H9 (cell line): Measurements from ENCODE around the gene ILF3. TPM values are rescaled to one million over a fixed set of nuclear protein-coding genes. Genes with fewer than 3 reads are reported as not detected.

Experiments
- DNase-seq: peaks from one replicate; pipeline ENCODE4 v3.0.0-alpha.2; 2017
- H2AFZ ChIP-seq: one replicate; pipeline ENCODE4 v1.6.1; 2013; ENCODE audit warnings: mild to moderate bottlenecking, low read length, control low read depth, moderate library complexity
- H2AK5ac ChIP-seq: 2 replicates; pipeline ENCODE4 v1.6.1; 2013; ENCODE audit warnings: low read length, control low read depth, mixed read lengths; ENCODE audit not compliant: insufficient read length
- H2BK120ac ChIP-seq: one replicate; pipeline ENCODE4 v1.6.1; 2013; ENCODE audit warnings: low read depth, mild to moderate bottlenecking, low read length, control low read depth, inconsistent platforms; ENCODE audit not compliant: poor library complexity, severe bottlenecking
- H2BK12ac ChIP-seq: 2 replicates; pipeline ENCODE4 v1.6.1; 2013; ENCODE audit warnings: low read length, control low read depth, mixed read lengths, low read depth; ENCODE audit not compliant: insufficient read length
- H2BK15ac ChIP-seq: 2 replicates; pipeline ENCODE4 v1.6.1; 2013; ENCODE audit warnings: low read depth, low read length, control low read depth
- H2BK20ac ChIP-seq: one replicate; pipeline ENCODE4 v1.6.1; 2013; ENCODE audit warnings: low read depth, mild to moderate bottlenecking, low read length, control low read depth, inconsistent platforms; ENCODE audit not compliant: poor library complexity, severe bottlenecking
- H2BK5ac ChIP-seq: 2 replicates; pipeline ENCODE4 v1.6.1; 2013; ENCODE audit warnings: low read length, control low read depth, mixed read lengths; ENCODE audit not compliant: insufficient read length
- H3K14ac ChIP-seq: 2 replicates; pipeline ENCODE4 v1.6.1; 2013; ENCODE audit warnings: low read length, control low read depth; ENCODE audit not compliant: insufficient read depth
- H3K18ac ChIP-seq: 2 replicates; pipeline ENCODE4 v1.6.1; 2013; ENCODE audit warnings: low read depth, mild to moderate bottlenecking, mixed read lengths, low read length, control low read depth; ENCODE audit not compliant: insufficient read length
- H3K23ac ChIP-seq: 2 replicates; pipeline ENCODE4 v1.6.1; 2013; ENCODE audit warnings: low read length, control low read depth, mixed read lengths, low read depth; ENCODE audit not compliant: insufficient read length
- H3K23me2 ChIP-seq: 2 replicates; pipeline ENCODE4 v1.6.1; 2013; ENCODE audit warnings: low read depth, mild to moderate bottlenecking, mixed read lengths, low read length, control low read depth; ENCODE audit not compliant: insufficient read length, poor library complexity, severe bottlenecking
- H3K27ac ChIP-seq: 2 replicates; pipeline ENCODE4 v1.5.1; 2013; ENCODE audit warnings: low read length, control low read depth, mixed read lengths, low read depth; ENCODE audit not compliant: insufficient read length
- H3K27me3 ChIP-seq: 2 replicates; pipeline ENCODE4 v1.6.1; 2013; ENCODE audit warnings: low read length, control low read depth, inconsistent platforms; ENCODE audit not compliant: insufficient read depth
- H3K4ac ChIP-seq: 2 replicates; pipeline ENCODE4 v1.6.1; 2013; ENCODE audit warnings: low read depth, mild to moderate bottlenecking, control low read depth, inconsistent platforms, low read length, moderate library complexity
- H3K4me1 ChIP-seq: 2 replicates; pipeline ENCODE4 v1.6.1; 2013; ENCODE audit warnings: low read length, control low read depth, inconsistent platforms; ENCODE audit not compliant: insufficient read depth
- H3K4me2 ChIP-seq: 2 replicates; pipeline ENCODE4 v1.6.1; 2013; ENCODE audit warnings: low read length, control low read depth, mixed read lengths; ENCODE audit not compliant: insufficient read length, insufficient read depth
- H3K56ac ChIP-seq: 2 replicates; pipeline ENCODE4 v1.6.1; 2013; ENCODE audit warnings: low read depth, mild to moderate bottlenecking, mixed read lengths, low read length, control low read depth; ENCODE audit not compliant: insufficient read length
- H3K79me1 ChIP-seq: 2 replicates; pipeline ENCODE4 v1.6.1; 2013; ENCODE audit warnings: low read depth, mild to moderate bottlenecking, moderate library complexity, low read length, control low read depth, inconsistent platforms; ENCODE audit not compliant: insufficient read depth, poor library complexity, severe bottlenecking
- H3K79me2 ChIP-seq: 2 replicates; pipeline ENCODE4 v1.6.1; 2013; ENCODE audit warnings: low read length, control low read depth, inconsistent platforms; ENCODE audit not compliant: insufficient read depth
- H3K9ac ChIP-seq: 2 replicates; pipeline ENCODE4 v1.6.1; 2013; ENCODE audit warnings: low read length, control low read depth, mixed read lengths; ENCODE audit not compliant: insufficient read length; ENCODE audit errors: extremely low read depth
- H3K9me3 ChIP-seq: one replicate; pipeline ENCODE4 v1.6.1; 2013; ENCODE audit warnings: low read depth, low read length, inconsistent platforms; ENCODE audit not compliant: control insufficient read depth
- H3T11ph ChIP-seq: one replicate; pipeline ENCODE4 v1.6.1; 2013; ENCODE audit warnings: mild to moderate bottlenecking, low read length, control low read depth, inconsistent platforms
- H4K20me1 ChIP-seq: one replicate; pipeline ENCODE4 v1.6.1; 2013; ENCODE audit not compliant: control insufficient read depth, insufficient read length, insufficient read depth
- H4K5ac ChIP-seq: 2 replicates; pipeline ENCODE4 v1.6.1; 2013; ENCODE audit warnings: low read depth, mild to moderate bottlenecking, mixed read lengths, low read length, control low read depth; ENCODE audit not compliant: insufficient read length
- H4K8ac ChIP-seq: replicated peaks from 2 replicates; pipeline ENCODE4 v1.6.1; 2013; ENCODE audit warnings: low read length, control low read depth, mixed read lengths, low read depth; ENCODE audit not compliant: insufficient read length
- H4K91ac ChIP-seq: 2 replicates; pipeline ENCODE4 v1.6.1; 2013; ENCODE audit warnings: low read depth, mild to moderate bottlenecking, moderate library complexity, mixed read lengths, low read length, control low read depth; ENCODE audit not compliant: insufficient read length
- H3K27ac Mint-ChIP-seq, 3 experiments: 2 replicates in 2 of 3; 3 replicates in 1 of 3; pipeline ENCODE4 v1.8.0; 2020 to 2021; ENCODE audit warnings: mixed read lengths in 3 of 3, mild to moderate bottlenecking in 1 of 3, moderate library complexity in 1 of 3
- H3K27me3 Mint-ChIP-seq: 2 replicates; pipeline ENCODE4 v1.8.0; 2021; ENCODE audit warnings: low read depth, mild to moderate bottlenecking, moderate library complexity, mixed read lengths
- H3K36me3 Mint-ChIP-seq, 3 experiments: 2 replicates in 2 of 3; 3 replicates in 1 of 3; pipeline ENCODE4 v1.8.0; 2020 to 2021; ENCODE audit warnings: low read depth in 3 of 3, mixed read lengths in 3 of 3; ENCODE audit not compliant: insufficient read depth in 1 of 3
- H3K4me1 Mint-ChIP-seq, 2 experiments: 2 replicates each; pipeline ENCODE4 v1.8.0; 2020; ENCODE audit warnings: mixed read lengths in 2 of 2
- H3K4me3 Mint-ChIP-seq, 2 experiments: 2 replicates in 1 of 2; 3 replicates in 1 of 2; pipeline ENCODE4 v1.8.0; 2020 to 2021; ENCODE audit warnings: mild to moderate bottlenecking in 2 of 2, mixed read lengths in 2 of 2, moderate library complexity in 1 of 2
- H3K9me3 Mint-ChIP-seq, 2 experiments: 2 replicates in 1 of 2; 3 replicates in 1 of 2; pipeline ENCODE4 v1.8.0; 2020; ENCODE audit warnings: mild to moderate bottlenecking in 2 of 2, mixed read lengths in 2 of 2, moderate library complexity in 1 of 2
- whole genome bisulfite sequencing: extraction: QIAGEN DNeasy Blood & Tissue Kit; methylation state at CpG from one replicate; pipeline ENCODE4 v1.1.7; 2013; ENCODE audit warnings: missing lambda C conversion rate, low lambda C conversion rate, mixed read lengths; ENCODE audit not compliant: insufficient read length; ENCODE audit errors: extremely low coverage; 5-methylcytosine and 5-hydroxymethylcytosine counted together
- total RNA-seq: library from RNA; stranded (reverse); gene quantifications from 2 replicates; pipeline ENCODE4 v1.2.1, GENCODE V29; 2021
- TF ChIP-seq, protein P1 (sequence below): fragments of 200-600 bp; sonication (generic); conservative IDR thresholded peaks from 3 replicates; pipeline ENCODE4 v1.8.0; 2021; ENCODE audit warnings: antibody characterized with exemption, mild to moderate bottlenecking

Gene ILF3
- total RNA-seq, 1 experiment from 2014 or later: 841 TPM

DNA sequence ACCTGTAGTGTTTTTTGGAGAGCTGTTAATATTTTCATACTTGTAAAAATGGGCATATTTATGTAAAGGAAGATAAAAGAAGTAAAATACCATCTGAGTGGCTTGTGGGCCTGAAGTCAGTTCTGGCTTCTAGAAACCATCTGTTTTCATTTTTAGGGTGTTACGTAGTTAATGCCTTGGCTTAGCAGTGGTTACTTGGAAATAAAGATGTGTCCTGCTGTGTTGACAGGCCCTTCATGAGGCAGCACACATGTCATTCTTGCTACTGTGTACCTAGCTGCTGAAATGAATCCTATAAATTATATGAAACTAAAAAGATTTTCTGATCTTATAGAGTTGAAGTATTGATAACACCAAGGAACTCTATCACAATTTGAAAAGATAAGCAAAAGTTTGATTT is 16.0 kb downstream of the ILF3 start:
- TF ChIP-seq, protein P1, sequence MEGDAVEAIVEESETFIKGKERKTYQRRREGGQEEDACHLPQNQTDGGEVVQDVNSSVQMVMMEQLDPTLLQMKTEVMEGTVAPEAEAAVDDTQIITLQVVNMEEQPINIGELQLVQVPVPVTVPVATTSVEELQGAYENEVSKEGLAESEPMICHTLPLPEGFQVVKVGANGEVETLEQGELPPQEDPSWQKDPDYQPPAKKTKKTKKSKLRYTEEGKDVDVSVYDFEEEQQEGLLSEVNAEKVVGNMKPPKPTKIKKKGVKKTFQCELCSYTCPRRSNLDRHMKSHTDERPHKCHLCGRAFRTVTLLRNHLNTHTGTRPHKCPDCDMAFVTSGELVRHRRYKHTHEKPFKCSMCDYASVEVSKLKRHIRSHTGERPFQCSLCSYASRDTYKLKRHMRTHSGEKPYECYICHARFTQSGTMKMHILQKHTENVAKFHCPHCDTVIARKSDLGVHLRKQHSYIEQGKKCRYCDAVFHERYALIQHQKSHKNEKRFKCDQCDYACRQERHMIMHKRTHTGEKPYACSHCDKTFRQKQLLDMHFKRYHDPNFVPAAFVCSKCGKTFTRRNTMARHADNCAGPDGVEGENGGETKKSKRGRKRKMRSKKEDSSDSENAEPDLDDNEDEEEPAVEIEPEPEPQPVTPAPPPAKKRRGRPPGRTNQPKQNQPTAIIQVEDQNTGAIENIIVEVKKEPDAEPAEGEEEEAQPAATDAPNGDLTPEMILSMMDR: no peak
- H3K27me3 Mint-ChIP-seq: no peaks in the 10 kb centered on the region; the same call in 1 of the 2 replicates
- H3K56ac ChIP-seq: no peak overlapping the region
- H2BK15ac ChIP-seq: no peak overlapping the region
- H3K4me3 Mint-ChIP-seq: no peak overlapping the region; a peak in 1 of 5 replicates
- no peak overlapping the region for H4K91ac ChIP-seq
- no peak overlapping the region for H2BK5ac ChIP-seq
- peaks cover 59 to 81% (median 80%) of the 10 kb centered on the region in 3 experiments for H3K36me3 Mint-ChIP-seq
- H3K18ac ChIP-seq: no peak overlapping the region
- H3K23me2 ChIP-seq: no peaks in the 10 kb centered on the region
- H3K14ac ChIP-seq: no peak overlapping the region
- no peak overlapping the region for H2AFZ ChIP-seq
- H3K23ac ChIP-seq: no peak overlapping the region
- H3K79me1 ChIP-seq: peaks cover 4% of the 10 kb centered on the region
- no peak overlapping the region for H2BK120ac ChIP-seq
- peaks cover 3% of the 10 kb centered on the region in 2 experiments; a peak in 1 of 4 replicates for H3K4me1 Mint-ChIP-seq
- no peaks in the 10 kb centered on the region for H3K9me3 Mint-ChIP-seq
- H4K20me1 ChIP-seq: no peaks in the 10 kb centered on the region
- no peak for DNase-seq
- H3K27me3 ChIP-seq: no peaks in the 10 kb centered on the region
- H3K4ac ChIP-seq: no peak overlapping the region
- no peak overlapping the region for H3K4me2 ChIP-seq
- H3K9ac ChIP-seq: no peak overlapping the region
- no peaks in the 10 kb centered on the region for H3K9me3 ChIP-seq
- no peak overlapping the region for H3T11ph ChIP-seq
- no peak overlapping the region for H4K5ac ChIP-seq
- H2BK20ac ChIP-seq: no peak overlapping the region
- H2AK5ac ChIP-seq: no peak overlapping the region
- H3K27ac Mint-ChIP-seq: peak overlapping the region in 1 of 3 experiments; percentile 83; a peak in 3 of 7 replicates
- H3K79me2 ChIP-seq: peaks cover 63% of the 10 kb centered on the region
- H3K4me1 ChIP-seq: no peaks in the 10 kb centered on the region
- no peak overlapping the region for H2BK12ac ChIP-seq
- no peak overlapping the region for H3K27ac ChIP-seq
- WGBS: no CpG with 5 or more reads among the region's 1 CpG
- no peak overlapping the region for H4K8ac ChIP-seq
